Testis (tissue), 2 donors: ENCODE results near the gene CAPN12.

Experiments
- CTCF ChIP-seq, 3 experiments: fragments of 450-650 bp in 2 of 3; fragments of 200-600 bp in 1 of 3; sonication (generic) in 1 of 3; IDR thresholded peaks; one replicate each; pipeline ENCODE4 v1.5.1; 2016 to 2019; ENCODE audit warnings: antibody characterized with exemption in 3 of 3, mild to moderate bottlenecking in 2 of 3, moderate library complexity in 1 of 3
- POLR2A ChIP-seq: fragments of 450-650 bp; IDR thresholded peaks from one replicate; pipeline ENCODE4 v1.6.1; 2017; ENCODE audit warnings: antibody characterized with exemption, mild to moderate bottlenecking, moderate library complexity

- no peak for TF ChIP-seq CTCF (IDR thresholded peaks at IDR 0.05)
- TF ChIP-seq POLR2A = no peak
Measured at GRCh38 chr19:38697197-38697596, 47.1 kb downstream of the CAPN12 start.
